NCI-H748 (cell line): Measurements from ENCODE around the gene SIM2.

ENCODE experiments used
- DNase-seq: peaks from one replicate; lab custom pipeline; 2025; ENCODE audit not compliant: unreplicated experiment; lab: John Stamatoyannopoulos, UW

The SIM2 gene

DNA sequence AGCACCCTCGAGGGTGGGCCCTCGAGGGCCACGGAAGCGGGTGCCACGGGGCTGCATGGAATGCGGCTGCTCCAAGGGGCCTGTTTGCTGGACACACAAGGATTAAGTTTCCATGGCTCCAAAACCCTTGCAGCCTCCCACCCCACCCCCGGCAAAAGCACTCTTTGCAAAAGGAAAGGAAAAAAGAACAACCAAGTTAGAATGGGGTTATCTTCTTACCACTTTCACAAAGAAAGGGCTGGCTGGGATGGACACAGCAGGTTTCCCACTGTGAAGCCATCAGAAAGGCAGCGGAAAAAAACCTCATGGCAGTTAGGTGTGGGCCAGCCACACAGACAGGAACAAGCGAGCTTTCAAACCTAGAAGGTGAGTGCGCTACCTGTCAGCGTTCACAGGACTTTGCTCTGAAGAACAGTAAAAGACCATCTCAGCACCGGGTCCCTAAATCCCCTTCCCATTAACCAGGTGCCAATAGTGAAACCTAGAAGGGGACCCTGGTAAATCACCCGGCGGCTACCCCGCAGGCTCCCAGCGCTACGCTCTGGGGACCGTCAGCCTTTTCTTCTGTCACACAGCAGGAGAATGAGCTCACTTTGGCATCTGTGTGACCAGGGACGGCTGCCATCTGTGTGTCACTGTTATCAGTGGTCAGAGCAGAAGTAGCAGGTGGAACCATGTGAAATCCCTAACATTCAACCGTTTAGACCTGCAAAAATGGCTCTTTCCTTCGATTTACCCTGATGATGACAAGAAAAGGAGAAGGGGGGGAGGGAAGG, 93.0 kb downstream of the SIM2 start:
- no peak for DNase-seq

DNA sequence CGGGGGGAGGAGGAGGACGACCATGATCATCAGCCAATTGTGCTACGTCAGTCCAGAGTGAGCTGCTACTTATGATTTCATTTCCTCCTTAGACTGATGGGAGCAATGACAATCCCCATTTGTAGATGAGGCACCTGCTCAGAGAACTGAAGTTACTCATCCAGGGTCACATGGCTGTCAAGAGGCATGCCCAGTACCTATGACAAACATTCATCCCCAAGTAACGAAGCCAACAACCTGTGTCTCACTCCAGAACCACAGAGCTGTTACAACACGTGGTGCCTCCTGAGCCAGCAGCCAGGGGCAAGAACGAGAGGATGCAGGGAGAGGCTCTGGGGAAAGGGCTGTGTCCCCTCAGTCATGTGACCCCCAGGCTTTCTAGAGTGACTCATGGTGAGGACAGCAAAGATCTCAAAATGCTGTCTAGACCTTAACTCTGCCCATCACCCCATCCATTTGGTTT, 93.6 kb downstream of the SIM2 start:
- no peak for DNase-seq

DNA sequence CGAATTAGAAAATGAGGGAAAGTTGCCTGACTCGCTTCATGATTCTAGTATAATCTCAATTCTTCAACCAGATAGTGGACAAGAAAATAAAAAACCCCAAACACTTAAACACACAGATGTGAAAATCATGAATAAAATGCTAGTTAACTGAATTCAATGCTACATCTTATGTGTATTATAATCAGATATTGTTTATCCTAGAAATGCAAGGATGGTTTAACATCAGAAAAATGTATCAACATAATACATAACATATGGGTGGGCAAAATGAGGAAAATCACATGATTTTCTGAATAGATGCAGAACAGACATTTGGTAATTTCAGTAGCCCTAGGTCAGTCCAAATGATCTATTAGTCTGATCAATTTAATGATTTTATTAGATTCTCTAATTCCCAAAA, 97.2 kb downstream of the SIM2 start:
- DNase-seq, result no peak

DNA sequence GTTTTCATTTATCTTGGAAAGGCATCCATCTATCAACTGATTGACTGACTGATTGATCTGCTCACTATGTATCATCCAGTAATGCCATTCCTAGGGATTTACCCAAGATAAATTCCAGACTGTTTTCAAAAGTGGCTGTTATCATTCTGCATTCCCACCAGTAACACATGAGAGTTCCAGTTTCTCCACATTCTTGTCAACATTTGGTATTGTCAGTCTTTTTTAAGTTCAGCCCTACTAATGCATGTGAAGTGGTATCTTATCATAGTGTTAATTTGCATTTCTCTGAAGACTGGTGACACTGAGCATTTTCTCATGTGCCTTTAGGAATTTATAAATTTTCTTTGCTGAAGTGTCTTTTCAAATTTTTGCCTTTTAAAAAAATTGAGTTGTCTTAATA, 99.6 kb downstream of the SIM2 start:
- DNase-seq, result no peak
